Natural killer cell (primary cell): ENCODE data around the gene DLG1. TPM values are rescaled to one million over a fixed set of nuclear protein-coding genes. Genes with fewer than 3 reads are reported as not detected.
A peak's percentile ranks its signal among the peaks of the same experiment; 100 is the strongest.

Experiments used
- ATAC-seq, 3 donors: fragments of 150-1000 bp in 2 of 3; fragments of 200-7000 bp in 1 of 3; cut with Tn5 transposase; 1 replicate in 1 of 3; 2 replicates in 2 of 3; pipeline ENCODE4 v1.10.0; 2021; ENCODE audit warnings: mild to moderate bottlenecking in 2 of 3, moderate library complexity in 2 of 3
- DNase-seq, 2 donors: peaks; one replicate each; pipeline versions ENCODE4 v3.0.0 to v3.0.0-alpha.2; 2013 to 2021; ENCODE audit warnings: mixed read lengths in 1 of 2
- H3K27ac ChIP-seq: one replicate; pipeline ENCODE4 v1.5.1; 2013; ENCODE audit warnings: mild to moderate bottlenecking, low read length
- H3K27me3 ChIP-seq: one replicate; pipeline ENCODE4 v1.6.1; 2013; ENCODE audit warnings: low read length; ENCODE audit not compliant: control insufficient read depth, insufficient read depth
- H3K36me3 ChIP-seq: one replicate; pipeline ENCODE4 v1.6.1; 2013; ENCODE audit warnings: low read length; ENCODE audit not compliant: control insufficient read depth, insufficient read depth
- H3K4me1 ChIP-seq: one replicate; pipeline ENCODE4 v1.6.1; 2013; ENCODE audit warnings: low read length; ENCODE audit not compliant: control insufficient read depth, insufficient read depth
- H3K4me3 ChIP-seq: one replicate; pipeline ENCODE4 v1.5.1; 2013; ENCODE audit warnings: low read length
- H3K9me3 ChIP-seq: one replicate; pipeline ENCODE4 v1.6.1; 2013; ENCODE audit warnings: low read length; ENCODE audit not compliant: control insufficient read depth, insufficient read depth
- H3K27ac Mint-ChIP-seq, 2 donors: one replicate each; pipeline ENCODE4 v1.8.0; 2022; ENCODE audit warnings: mild to moderate bottlenecking in 2 of 2, mixed read lengths in 2 of 2, moderate library complexity in 1 of 2
- H3K27me3 Mint-ChIP-seq, 2 donors: one replicate each; pipeline ENCODE4 v1.8.0; 2022; ENCODE audit warnings: low read depth in 2 of 2, mixed read lengths in 2 of 2
- H3K36me3 Mint-ChIP-seq: one replicate; pipeline ENCODE4 v1.8.0; 2022; ENCODE audit warnings: mixed read lengths
- H3K4me1 Mint-ChIP-seq, 2 donors: one replicate each; pipeline ENCODE4 v1.8.0; 2022; ENCODE audit warnings: mixed read lengths in 2 of 2
- H3K4me3 Mint-ChIP-seq: one replicate; pipeline ENCODE4 v1.8.0; 2022; ENCODE audit warnings: mild to moderate bottlenecking, moderate library complexity, mixed read lengths
- H3K9me3 Mint-ChIP-seq, 2 donors: one replicate each; pipeline ENCODE4 v1.8.0; 2022; ENCODE audit warnings: mixed read lengths in 2 of 2
- WGBS: methylation state at CpG from one replicate; pipeline ENCODE4 v1.1.7; 2013; ENCODE audit warnings: missing lambda C conversion rate; ENCODE audit not compliant: insufficient coverage; 5-methylcytosine and 5-hydroxymethylcytosine counted together
- intact Hi-C: fragments of 100-400 bp; cut with micrococcal nuclease; formaldehyde crosslinking; loops from one replicate; pipeline ENCODE4 v1.14.2; 2022
- total RNA-seq, 4 donors: library from RNA; stranded (reverse); fragments of 120-200 nt in 1 of 4; gene quantifications; one replicate each; pipeline versions ENCODE4 v1.2.3 to v1.2.4, GENCODE V29; 2013 to 2022
- TF ChIP-seq, protein P1 (sequence below): fragments of 200-600 bp; IDR thresholded peaks from one replicate; pipeline ENCODE4 v1.8.0; 2022; ENCODE audit warnings: antibody characterized with exemption

DLG1 gene
- total RNA-seq, 3 donors from 2014 or later (not counting 1 experiment from before 2014, with no cell fraction given), result 82.0 to 91.8 (median 89.0) TPM

DNA sequence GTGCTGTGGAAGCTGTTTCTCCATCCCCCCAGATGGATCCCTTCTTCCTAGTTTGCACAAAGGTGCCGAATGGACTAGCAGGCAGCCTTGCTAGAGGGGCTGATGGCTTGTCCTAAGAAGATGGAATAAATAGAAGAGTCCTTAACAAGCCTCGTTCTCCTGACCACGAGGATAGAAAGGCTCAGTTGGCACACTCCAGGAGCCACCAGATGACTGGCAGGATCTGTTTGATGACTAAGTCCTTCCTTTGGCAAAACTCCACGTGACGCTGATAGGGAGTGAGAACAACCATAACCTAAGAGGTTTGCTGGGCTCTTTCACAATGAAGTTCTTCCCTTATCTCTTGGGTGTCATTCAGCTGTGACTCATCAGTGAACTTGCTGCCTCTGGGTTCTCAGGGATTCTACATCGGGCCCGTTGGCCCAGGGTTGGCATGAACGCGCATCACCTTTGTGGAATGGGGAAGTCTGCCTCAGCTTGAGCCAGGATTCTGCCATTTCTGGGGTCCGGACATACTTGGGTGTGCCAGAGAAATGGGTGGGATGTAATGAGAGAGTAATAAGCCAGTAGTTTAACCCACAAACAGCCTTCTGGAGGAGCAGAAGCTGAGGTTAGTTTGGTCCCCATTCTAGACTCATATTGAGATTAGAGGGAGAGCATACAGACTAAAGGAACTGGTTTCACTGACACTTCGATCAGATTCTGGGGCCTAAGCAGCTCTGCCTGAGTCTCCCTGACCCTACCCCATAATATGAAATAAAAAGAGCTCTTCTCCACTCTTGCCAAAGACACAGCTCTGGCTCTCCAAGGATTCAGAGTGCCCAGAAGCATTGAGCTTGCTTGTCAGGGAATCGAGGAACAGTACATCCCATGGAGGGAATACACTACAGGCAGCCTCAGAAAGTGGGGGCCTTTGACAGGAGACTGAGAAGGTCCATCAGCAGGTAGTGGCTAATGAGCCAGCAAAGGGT is 266.8 kb downstream of the DLG1 start:
- Histone ChIP-seq H3K4me1 (peaks cover 20% of the 10 kb centered on the region), H3K9me3 (no peaks in the 10 kb centered on the region), H3K27me3 (no peaks in the 10 kb centered on the region), H3K27ac (no peak overlapping the region), H3K36me3 (no peaks in the 10 kb centered on the region), H3K4me3 (no peak overlapping the region)
- TF ChIP-seq, protein P1, sequence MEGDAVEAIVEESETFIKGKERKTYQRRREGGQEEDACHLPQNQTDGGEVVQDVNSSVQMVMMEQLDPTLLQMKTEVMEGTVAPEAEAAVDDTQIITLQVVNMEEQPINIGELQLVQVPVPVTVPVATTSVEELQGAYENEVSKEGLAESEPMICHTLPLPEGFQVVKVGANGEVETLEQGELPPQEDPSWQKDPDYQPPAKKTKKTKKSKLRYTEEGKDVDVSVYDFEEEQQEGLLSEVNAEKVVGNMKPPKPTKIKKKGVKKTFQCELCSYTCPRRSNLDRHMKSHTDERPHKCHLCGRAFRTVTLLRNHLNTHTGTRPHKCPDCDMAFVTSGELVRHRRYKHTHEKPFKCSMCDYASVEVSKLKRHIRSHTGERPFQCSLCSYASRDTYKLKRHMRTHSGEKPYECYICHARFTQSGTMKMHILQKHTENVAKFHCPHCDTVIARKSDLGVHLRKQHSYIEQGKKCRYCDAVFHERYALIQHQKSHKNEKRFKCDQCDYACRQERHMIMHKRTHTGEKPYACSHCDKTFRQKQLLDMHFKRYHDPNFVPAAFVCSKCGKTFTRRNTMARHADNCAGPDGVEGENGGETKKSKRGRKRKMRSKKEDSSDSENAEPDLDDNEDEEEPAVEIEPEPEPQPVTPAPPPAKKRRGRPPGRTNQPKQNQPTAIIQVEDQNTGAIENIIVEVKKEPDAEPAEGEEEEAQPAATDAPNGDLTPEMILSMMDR, result no peak
- peak in 1 of 3 donors; percentile 64 for ATAC-seq
- H3K9me3 Mint-ChIP-seq, result peaks cover 0 to 2% of the 10 kb centered on the region in 2 donors
- intact Hi-C loops, result no loop called here
- peak in 1 of 2 donors; percentile 24 for DNase-seq
- H3K27ac Mint-ChIP-seq, result no peak overlapping the region
- H3K27me3 Mint-ChIP-seq, result peaks cover 3 to 8% of the 10 kb centered on the region in 2 donors
- H3K4me1 Mint-ChIP-seq, result peaks cover 5 to 16% of the 10 kb centered on the region in 2 donors
- WGBS, result 77% methylated on average over 12 of the region's 12 CpGs
- H3K4me3 Mint-ChIP-seq, result peak overlapping the region; percentile 42
- H3K36me3 Mint-ChIP-seq, result no peaks in the 10 kb centered on the region

DNA sequence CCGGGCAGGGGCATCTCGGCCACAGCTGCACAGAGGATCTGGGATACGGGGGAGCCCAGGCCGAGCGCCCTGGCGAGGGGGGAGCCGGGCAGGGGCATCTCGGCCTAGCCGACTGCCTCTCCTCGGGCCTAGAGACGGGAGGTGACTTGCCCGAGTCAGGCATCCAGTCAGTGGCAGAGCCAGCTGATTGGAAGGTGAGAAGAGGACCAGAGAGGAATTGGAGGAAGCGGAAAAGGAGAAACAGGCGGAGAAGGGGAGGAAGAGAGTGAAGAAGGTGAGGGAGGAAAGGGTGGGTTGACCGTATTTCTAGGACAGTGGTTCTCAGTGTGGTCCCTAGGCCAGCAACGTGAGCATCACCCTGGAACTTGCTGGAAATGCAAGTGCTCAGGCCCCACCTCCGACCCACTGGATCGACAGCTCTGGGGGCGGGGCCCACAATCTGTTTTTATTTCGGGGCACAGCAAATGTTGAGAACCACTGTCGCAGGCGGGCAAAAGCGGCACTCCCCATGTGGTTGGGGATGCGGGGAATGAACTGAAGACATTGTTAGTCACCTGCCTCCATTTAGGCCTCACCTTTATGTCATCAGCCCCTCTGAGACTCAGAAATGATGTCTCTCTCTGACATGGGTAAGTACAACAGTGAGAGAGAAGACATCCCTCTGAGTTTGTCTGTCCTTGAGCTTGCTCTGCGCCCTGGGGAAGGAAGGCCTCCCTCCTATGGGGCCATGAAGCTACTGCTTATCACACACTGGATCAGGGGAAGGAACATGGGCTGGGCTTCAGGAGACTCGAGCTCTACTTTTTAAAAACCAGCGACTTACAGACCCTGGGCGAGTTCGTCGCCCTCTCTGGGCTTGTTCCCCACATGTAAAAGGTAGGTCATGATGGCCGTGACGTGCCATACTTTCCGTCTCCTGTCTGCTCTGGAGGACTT is 267.8 kb downstream of the DLG1 start:
- intact Hi-C loops, result no loop called here
- no peak overlapping the region for H3K27ac Mint-ChIP-seq
- no peak overlapping the region for H3K4me3 ChIP-seq

GRCh38 chr3:197029511-197030167 is 268.8 kb downstream of the DLG1 start, which contains the start of gene MELTF:
Gene MELTF, minus strand, starts transcription at chr3:197029817. Its CDS starts 115 bp downstream, at chr3:197029702.
- WGBS, result 1% methylated on average over 60 of the region's 60 CpGs
- H3K4me3 Mint-ChIP-seq, result peak within 1 kb of the TSS; percentile 74
- DNase-seq, result peak; percentile 78 to 81
- Histone ChIP-seq H3K4me1 (peaks cover 24% of the 10 kb centered on the region), H3K9me3 (no peaks in the 10 kb centered on the region), H3K27ac (no peak within 1 kb of the TSS), H3K4me3 (peak within 1 kb of the TSS; percentile 32), H3K36me3 (no peaks in the 10 kb centered on the region), H3K27me3 (no peaks in the 10 kb centered on the region)
- peaks cover 0 to 2% of the 10 kb centered on the region in 2 donors for H3K9me3 Mint-ChIP-seq
- intact Hi-C loops, result loop anchor here (5.0 kb wide), 1 partner anchor 192 kb away; no protein-coding TSS in a partner anchor
- TF ChIP-seq, protein P1, result peak; percentile 86
- peak; percentile 90 to 93 (median 91) for ATAC-seq
- peaks cover 2 to 27% of the 10 kb centered on the region in 2 donors for H3K4me1 Mint-ChIP-seq
- peaks cover 1 to 2% of the 10 kb centered on the region in 2 donors for H3K27me3 Mint-ChIP-seq
- H3K36me3 Mint-ChIP-seq, result no peaks in the 10 kb centered on the region
- peak within 1 kb of the TSS in 1 of 2 donors; percentile 63 for H3K27ac Mint-ChIP-seq

More for the DNA sequence above, 267.8 kb downstream of the DLG1 start:
- Mint-ChIP-seq H3K9me3 (peaks cover 0 to 2% of the 10 kb centered on the region in 2 donors), H3K36me3 (no peaks in the 10 kb centered on the region), H3K4me1 (peaks cover 0 to 17% of the 10 kb centered on the region in 2 donors), H3K4me3 (peak overlapping the region; percentile 45), H3K27me3 (peaks cover 3 to 8% of the 10 kb centered on the region in 2 donors)
- DNase-seq, result no peak
- no peak for ATAC-seq
- TF ChIP-seq, protein P1, result no peak
- no peaks in the 10 kb centered on the region for H3K27me3 ChIP-seq
- peaks cover 20% of the 10 kb centered on the region for H3K4me1 ChIP-seq
- H3K9me3 ChIP-seq, result no peaks in the 10 kb centered on the region
- no peak overlapping the region for H3K27ac ChIP-seq
- WGBS, result 96% methylated on average over 31 of the region's 33 CpGs
- H3K36me3 ChIP-seq, result no peaks in the 10 kb centered on the region
